ENCODE measurements around the gene C11orf58. TPM values are rescaled to one million over a fixed set of nuclear protein-coding genes. Genes with fewer than 3 reads are reported as not detected.

The C11orf58 gene
- total RNA-seq, 1 donor from 2014 or later: 256 TPM

DNA sequence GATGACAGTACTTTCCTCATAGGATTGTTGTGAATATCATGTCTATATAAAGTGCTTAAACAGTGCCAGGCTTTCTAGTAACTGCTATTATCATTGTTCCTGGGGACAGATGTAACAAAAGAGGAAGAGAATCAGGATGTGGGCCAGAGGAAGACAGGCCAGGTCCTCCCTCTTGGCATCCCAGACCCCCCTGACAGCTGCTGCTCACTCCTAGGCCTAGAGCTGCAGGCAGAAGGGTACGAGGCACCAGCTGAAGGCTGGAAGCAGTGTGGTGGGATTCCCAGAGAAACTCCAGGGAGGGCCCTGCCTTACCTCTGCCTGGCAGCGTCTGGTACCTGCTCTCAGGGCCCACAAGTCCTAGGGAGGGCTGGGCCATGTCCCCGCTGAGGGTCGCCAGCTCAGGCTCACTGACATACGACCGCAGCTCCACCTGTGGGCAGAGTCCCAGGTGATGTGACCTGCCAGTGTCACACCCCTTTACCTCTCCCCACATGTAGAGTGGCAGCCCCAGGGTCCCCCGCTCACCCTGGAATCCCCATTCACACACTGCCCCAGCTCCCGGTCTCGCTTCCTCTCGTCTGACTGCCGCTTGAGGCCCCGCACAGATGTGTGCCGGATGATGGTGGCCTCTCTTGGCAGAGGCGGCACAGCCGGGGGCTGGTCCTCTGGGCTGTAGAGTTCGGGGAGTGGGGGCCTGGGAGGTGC lies 52.2 kb downstream of the C11orf58 start:
- FAIRE-seq (no peak), DNase-seq (ENCODE audit: low read depth) (no peak)
- no peak for TF ChIP-seq CTCF (IDR thresholded peaks at IDR 0.05; ENCODE audit: insufficient read depth, low read length, severe bottlenecking)
- H3K27me3 ChIP-seq (ENCODE audit: control insufficient read depth, insufficient read depth, low read length): no peaks in the 10 kb centered on the region
- H3K4me3 ChIP-seq (ENCODE audit: low read depth, low read length): no peak overlapping the region
- no peaks in the 10 kb centered on the region for H3K36me3 ChIP-seq (ENCODE audit: control insufficient read depth, insufficient read depth, low read length)

- peak; percentile 90 for DNase-seq (ENCODE audit: low read depth)
- H3K27me3 ChIP-seq (ENCODE audit: control insufficient read depth, insufficient read depth, low read length): no peaks in the 10 kb centered on the region
- no peak overlapping the region for H3K4me3 ChIP-seq (ENCODE audit: low read depth, low read length)
- no peak for TF ChIP-seq CTCF (IDR thresholded peaks at IDR 0.05; ENCODE audit: insufficient read depth, low read length, severe bottlenecking)
- FAIRE-seq: peak; percentile 18
- no peaks in the 10 kb centered on the region for H3K36me3 ChIP-seq (ENCODE audit: control insufficient read depth, insufficient read depth, low read length)
These were observed 52.9 kb downstream of the C11orf58 start for GRCh38 chr11:16791191-16791961.

- TF ChIP-seq CTCF (IDR thresholded peaks at IDR 0.05; ENCODE audit: insufficient read depth, low read length, severe bottlenecking): no peak
- no peak for DNase-seq (ENCODE audit: low read depth)
- FAIRE-seq: no peak
- H3K4me3 ChIP-seq (ENCODE audit: low read depth, low read length): no peak overlapping the region
- no peaks in the 10 kb centered on the region for H3K27me3 ChIP-seq (ENCODE audit: control insufficient read depth, insufficient read depth, low read length)
- no peaks in the 10 kb centered on the region for H3K36me3 ChIP-seq (ENCODE audit: control insufficient read depth, insufficient read depth, low read length)
These were observed 54.0 kb downstream of the C11orf58 start for GRCh38 chr11:16792426-16792825.

DNA sequence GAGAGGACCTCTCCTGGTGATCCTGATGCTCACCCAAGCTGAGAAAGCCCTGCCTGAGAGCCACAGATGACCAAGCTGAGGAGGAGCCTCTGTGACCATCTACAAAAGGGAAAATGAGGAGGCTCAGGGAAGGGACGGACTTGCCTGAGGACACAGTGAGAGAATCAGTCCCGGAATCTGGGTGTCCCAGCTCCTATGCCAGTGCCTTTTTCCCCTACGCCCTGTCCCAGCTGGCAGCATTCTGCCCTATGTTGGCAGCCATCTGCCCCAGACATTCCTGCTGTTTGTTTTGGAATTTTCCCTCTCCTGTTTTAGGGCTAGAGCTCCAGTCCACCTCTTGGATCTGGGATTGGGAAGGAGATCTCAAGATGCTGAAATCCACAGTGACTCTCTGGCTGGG lies 54.6 kb downstream of the C11orf58 start:
- H3K36me3 ChIP-seq (ENCODE audit: control insufficient read depth, insufficient read depth, low read length): no peaks in the 10 kb centered on the region
- DNase-seq (ENCODE audit: low read depth): no peak
- peak; percentile 7 for FAIRE-seq
- no peak overlapping the region for H3K4me3 ChIP-seq (ENCODE audit: low read depth, low read length)
- no peaks in the 10 kb centered on the region for H3K27me3 ChIP-seq (ENCODE audit: control insufficient read depth, insufficient read depth, low read length)
- TF ChIP-seq CTCF (IDR thresholded peaks at IDR 0.05; ENCODE audit: insufficient read depth, low read length, severe bottlenecking): no peak

- FAIRE-seq: no peak
- Histone ChIP-seq H3K36me3 (ENCODE audit: control insufficient read depth, insufficient read depth, low read length) (no peaks in the 10 kb centered on the region), H3K27me3 (ENCODE audit: control insufficient read depth, insufficient read depth, low read length) (no peaks in the 10 kb centered on the region), H3K4me3 (ENCODE audit: low read depth, low read length) (no peak overlapping the region)
- TF ChIP-seq CTCF (IDR thresholded peaks at IDR 0.05; ENCODE audit: insufficient read depth, low read length, severe bottlenecking): no peak
- no peak for DNase-seq (ENCODE audit: low read depth)
These were observed 55.1 kb downstream of the C11orf58 start for GRCh38 chr11:16793511-16793910.

Data from bronchial epithelial cell (primary cell).